Measurements from ENCODE around the gene NOL12. TPM values are rescaled to one million over a fixed set of nuclear protein-coding genes. Genes with fewer than 3 reads are reported as not detected.

NOL12 gene
- total RNA-seq, 1 experiment from 2014 or later, result 32.7 TPM

DNA sequence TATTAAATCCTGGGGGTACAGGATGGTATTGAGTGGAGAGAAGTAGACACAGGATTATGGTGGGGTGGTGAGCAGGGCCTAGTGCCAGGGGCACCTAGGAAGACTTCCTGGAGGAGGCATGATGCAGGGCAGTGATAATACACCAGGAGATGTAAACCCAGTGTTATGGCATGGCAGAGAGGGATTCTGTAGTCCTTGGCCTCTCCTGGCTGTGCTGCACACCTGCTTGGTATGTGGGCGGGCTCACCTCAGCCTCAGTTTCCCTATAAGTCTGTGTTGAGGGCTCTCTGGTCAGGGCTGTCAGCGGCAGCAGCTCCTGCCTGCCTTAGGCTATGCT lies 25.5 kb upstream of the NOL12 start:
- Histone ChIP-seq H3K36me3 (ENCODE audit: control insufficient read depth, insufficient read depth, low read length) (no peaks in the 10 kb centered on the region), H3K4me1 (ENCODE audit: control insufficient read depth, insufficient read depth, low read length) (peaks cover 17% of the 10 kb centered on the region), H3K27ac (ENCODE audit: low read length) (no peak overlapping the region), H3K27me3 (ENCODE audit: control insufficient read depth, insufficient read depth, low read length) (no peaks in the 10 kb centered on the region), H3K9me3 (ENCODE audit: control insufficient read depth, insufficient read depth, low read depth, low read length) (no peaks in the 10 kb centered on the region), H3K4me3 (ENCODE audit: low read depth in 2 of 2, low read length in 2 of 2) (peak overlapping the region in 1 of 2 experiments; percentile 74; a peak in 1 of 4 replicates)
- no peak for DNase-seq (ENCODE audit: low read depth, low spot score)
- no peak for ATAC-seq
- intact Hi-C loops (cut with micrococcal nuclease; ENCODE audit: unreplicated experiment) (no loop called here), in situ Hi-C loops (cut with HindIII; ENCODE audit: low pct_unique_long_range_greater_than_20kb, low sequenced_read_pairs) (no loop called here)
- ChIA-PET CTCF (interaction anchor here (2.1 kb wide), 1 partner anchor 20 kb away, joined by 11 read pairs; no protein-coding TSS in a partner anchor), POLR2A (interaction anchor here (0.5 to 1.4 kb wide), 3 partner anchors 15 to 58 kb away, joined by 4 to 9 read pairs (median 6); partner anchors contain the start of gene LGALS1)
- no peak for TF ChIP-seq POLR2AphosphoS5 (IDR thresholded peaks at IDR 0.05; ENCODE audit: low read depth, low read length)
- TF ChIP-seq TCF7L2 (IDR thresholded peaks at IDR 0.05; ENCODE audit: low read depth, low read length), result no peak
- TF ChIP-seq, protein P1, sequence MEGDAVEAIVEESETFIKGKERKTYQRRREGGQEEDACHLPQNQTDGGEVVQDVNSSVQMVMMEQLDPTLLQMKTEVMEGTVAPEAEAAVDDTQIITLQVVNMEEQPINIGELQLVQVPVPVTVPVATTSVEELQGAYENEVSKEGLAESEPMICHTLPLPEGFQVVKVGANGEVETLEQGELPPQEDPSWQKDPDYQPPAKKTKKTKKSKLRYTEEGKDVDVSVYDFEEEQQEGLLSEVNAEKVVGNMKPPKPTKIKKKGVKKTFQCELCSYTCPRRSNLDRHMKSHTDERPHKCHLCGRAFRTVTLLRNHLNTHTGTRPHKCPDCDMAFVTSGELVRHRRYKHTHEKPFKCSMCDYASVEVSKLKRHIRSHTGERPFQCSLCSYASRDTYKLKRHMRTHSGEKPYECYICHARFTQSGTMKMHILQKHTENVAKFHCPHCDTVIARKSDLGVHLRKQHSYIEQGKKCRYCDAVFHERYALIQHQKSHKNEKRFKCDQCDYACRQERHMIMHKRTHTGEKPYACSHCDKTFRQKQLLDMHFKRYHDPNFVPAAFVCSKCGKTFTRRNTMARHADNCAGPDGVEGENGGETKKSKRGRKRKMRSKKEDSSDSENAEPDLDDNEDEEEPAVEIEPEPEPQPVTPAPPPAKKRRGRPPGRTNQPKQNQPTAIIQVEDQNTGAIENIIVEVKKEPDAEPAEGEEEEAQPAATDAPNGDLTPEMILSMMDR (IDR thresholded peaks at IDR 0.05), result no peak
- TF ChIP-seq, protein P2, sequence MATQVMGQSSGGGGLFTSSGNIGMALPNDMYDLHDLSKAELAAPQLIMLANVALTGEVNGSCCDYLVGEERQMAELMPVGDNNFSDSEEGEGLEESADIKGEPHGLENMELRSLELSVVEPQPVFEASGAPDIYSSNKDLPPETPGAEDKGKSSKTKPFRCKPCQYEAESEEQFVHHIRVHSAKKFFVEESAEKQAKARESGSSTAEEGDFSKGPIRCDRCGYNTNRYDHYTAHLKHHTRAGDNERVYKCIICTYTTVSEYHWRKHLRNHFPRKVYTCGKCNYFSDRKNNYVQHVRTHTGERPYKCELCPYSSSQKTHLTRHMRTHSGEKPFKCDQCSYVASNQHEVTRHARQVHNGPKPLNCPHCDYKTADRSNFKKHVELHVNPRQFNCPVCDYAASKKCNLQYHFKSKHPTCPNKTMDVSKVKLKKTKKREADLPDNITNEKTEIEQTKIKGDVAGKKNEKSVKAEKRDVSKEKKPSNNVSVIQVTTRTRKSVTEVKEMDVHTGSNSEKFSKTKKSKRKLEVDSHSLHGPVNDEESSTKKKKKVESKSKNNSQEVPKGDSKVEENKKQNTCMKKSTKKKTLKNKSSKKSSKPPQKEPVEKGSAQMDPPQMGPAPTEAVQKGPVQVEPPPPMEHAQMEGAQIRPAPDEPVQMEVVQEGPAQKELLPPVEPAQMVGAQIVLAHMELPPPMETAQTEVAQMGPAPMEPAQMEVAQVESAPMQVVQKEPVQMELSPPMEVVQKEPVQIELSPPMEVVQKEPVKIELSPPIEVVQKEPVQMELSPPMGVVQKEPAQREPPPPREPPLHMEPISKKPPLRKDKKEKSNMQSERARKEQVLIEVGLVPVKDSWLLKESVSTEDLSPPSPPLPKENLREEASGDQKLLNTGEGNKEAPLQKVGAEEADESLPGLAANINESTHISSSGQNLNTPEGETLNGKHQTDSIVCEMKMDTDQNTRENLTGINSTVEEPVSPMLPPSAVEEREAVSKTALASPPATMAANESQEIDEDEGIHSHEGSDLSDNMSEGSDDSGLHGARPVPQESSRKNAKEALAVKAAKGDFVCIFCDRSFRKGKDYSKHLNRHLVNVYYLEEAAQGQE (IDR thresholded peaks at IDR 0.05; ENCODE audit: insufficient read depth in 1 of 2, low read depth in 2 of 2, low read length in 1 of 2), result no peak
- no TSS peak for BruUV-seq (replicated peaks)

DNA sequence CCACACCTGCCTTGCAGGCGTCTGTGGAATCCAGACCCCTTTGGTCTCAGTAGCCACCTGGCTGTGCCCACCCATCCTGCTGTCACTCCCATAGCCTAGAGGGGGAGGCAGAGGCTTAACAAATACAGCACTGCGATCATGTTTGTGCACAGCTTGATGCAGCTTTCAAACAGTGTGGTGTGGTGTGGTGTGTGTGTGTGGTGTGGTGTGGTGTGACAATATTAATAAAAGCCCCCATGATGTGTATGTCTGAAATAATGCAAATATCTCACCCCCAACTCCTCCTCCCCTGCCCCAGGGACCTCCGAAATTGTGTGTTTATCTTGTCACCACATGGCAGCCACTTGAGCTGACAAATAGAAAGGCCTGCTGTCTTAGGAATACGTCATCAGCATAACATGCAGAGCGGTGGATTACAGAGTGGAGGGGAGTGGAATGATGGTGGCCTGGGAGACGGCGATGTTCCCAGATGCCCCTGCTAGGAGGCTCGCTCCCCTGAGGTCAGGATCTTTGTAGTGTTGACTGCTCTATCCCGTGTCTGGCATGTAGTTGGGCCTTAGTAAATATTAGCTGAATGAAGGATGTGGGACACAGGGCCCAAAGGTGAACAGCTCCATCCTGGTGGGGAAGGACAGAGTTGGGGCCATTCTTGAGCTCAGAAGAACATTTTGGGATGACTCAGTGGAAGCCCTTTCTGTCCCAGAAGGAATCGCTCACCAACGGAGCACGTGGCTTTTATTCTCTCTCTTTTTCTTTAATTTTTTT lies 24.8 kb upstream of the NOL12 start:
- peaks cover 17% of the 10 kb centered on the region for H3K4me1 ChIP-seq (ENCODE audit: control insufficient read depth, insufficient read depth, low read length)
- no peak for DNase-seq (ENCODE audit: low read depth, low spot score)
- CTCF ChIA-PET, result interaction anchor here (0.6 to 2.1 kb wide), 2 partner anchors 18 to 20 kb away, joined by 3 to 11 read pairs; no protein-coding TSS in a partner anchor
- 0 out of 2 replicates have a peak, but pooled peaks have one; percentile 36 for ATAC-seq
- H3K27ac ChIP-seq (ENCODE audit: low read length), result no peak overlapping the region
- POLR2A ChIA-PET, result interaction anchor here (0.5 to 1.4 kb wide), 5 partner anchors 14 to 71 kb away, joined by 4 to 10 read pairs (median 8); partner anchors contain the start of gene LGALS1
- H3K36me3 ChIP-seq (ENCODE audit: control insufficient read depth, insufficient read depth, low read length), result no peaks in the 10 kb centered on the region
- no peaks in the 10 kb centered on the region for H3K9me3 ChIP-seq (ENCODE audit: control insufficient read depth, insufficient read depth, low read depth, low read length)
- H3K4me3 ChIP-seq (ENCODE audit: low read depth in 2 of 2, low read length in 2 of 2), result no peak overlapping the region
- in situ Hi-C loops (cut with HindIII; ENCODE audit: low pct_unique_long_range_greater_than_20kb, low sequenced_read_pairs), result no loop called here
- intact Hi-C loops (cut with micrococcal nuclease; ENCODE audit: unreplicated experiment), result no loop called here
- TF ChIP-seq POLR2AphosphoS5 (IDR thresholded peaks at IDR 0.05; ENCODE audit: low read depth, low read length), result no peak
- TF ChIP-seq, protein P2 (IDR thresholded peaks at IDR 0.05; ENCODE audit: insufficient read depth in 1 of 2, low read depth in 2 of 2, low read length in 1 of 2), result no peak
- TF ChIP-seq, protein P1 (IDR thresholded peaks at IDR 0.05), result no peak
- no peak for TF ChIP-seq SIN3A (IDR thresholded peaks at IDR 0.05; ENCODE audit: borderline replicate concordance, insufficient read depth, low read depth, low read length)
- no peak for TF ChIP-seq TCF7L2 (IDR thresholded peaks at IDR 0.05; ENCODE audit: low read depth, low read length)
- no peaks in the 10 kb centered on the region for H3K27me3 ChIP-seq (ENCODE audit: control insufficient read depth, insufficient read depth, low read length)
- TSS peak; percentile 82 for BruUV-seq (replicated peaks)

Measured in Panc1 (cell line).